Fibroblast of the conjunctiva (primary cell): ENCODE measurements around the gene ASTE1.
A peak's percentile ranks its signal among the peaks of the same experiment; 100 is the strongest.
"Not testable (repeated sequence)": the region's sequence is repeated elsewhere in the genome, so short reads cannot be mapped to it uniquely, and the experiment has no call there.

Experiments
- DNase-seq: peaks from one replicate; pipeline ENCODE4 v3.0.0-alpha.2; 2010; ENCODE audit warnings: low read depth

The ASTE1 gene, protein sequence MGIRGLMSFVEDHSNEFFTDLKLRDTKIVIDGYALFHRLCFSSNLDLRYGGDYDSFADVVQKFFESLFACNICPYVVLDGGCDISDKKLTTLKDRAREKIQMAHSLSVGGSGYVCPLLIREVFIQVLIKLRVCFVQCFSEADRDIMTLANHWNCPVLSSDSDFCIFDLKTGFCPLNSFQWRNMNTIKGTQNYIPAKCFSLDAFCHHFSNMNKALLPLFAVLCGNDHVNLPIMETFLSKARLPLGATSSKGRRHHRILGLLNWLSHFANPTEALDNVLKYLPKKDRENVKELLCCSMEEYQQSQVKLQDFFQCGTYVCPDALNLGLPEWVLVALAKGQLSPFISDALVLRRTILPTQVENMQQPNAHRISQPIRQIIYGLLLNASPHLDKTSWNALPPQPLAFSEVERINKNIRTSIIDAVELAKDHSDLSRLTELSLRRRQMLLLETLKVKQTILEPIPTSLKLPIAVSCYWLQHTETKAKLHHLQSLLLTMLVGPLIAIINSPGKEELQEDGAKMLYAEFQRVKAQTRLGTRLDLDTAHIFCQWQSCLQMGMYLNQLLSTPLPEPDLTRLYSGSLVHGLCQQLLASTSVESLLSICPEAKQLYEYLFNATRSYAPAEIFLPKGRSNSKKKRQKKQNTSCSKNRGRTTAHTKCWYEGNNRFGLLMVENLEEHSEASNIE

GRCh38 chr3:131026321-131027151 lies at the start of gene ASTE1, which contains the start of gene NEK11:
Gene ASTE1, minus strand, starts transcription at chr3:131026825. Its CDS starts 1,519 bp downstream, at chr3:131025306.
Gene NEK11, plus strand, starts transcription at chr3:131026877. Its CDS starts 2,832 bp downstream, at chr3:131029709.
- peak; percentile 71 for DNase-seq

DNA sequence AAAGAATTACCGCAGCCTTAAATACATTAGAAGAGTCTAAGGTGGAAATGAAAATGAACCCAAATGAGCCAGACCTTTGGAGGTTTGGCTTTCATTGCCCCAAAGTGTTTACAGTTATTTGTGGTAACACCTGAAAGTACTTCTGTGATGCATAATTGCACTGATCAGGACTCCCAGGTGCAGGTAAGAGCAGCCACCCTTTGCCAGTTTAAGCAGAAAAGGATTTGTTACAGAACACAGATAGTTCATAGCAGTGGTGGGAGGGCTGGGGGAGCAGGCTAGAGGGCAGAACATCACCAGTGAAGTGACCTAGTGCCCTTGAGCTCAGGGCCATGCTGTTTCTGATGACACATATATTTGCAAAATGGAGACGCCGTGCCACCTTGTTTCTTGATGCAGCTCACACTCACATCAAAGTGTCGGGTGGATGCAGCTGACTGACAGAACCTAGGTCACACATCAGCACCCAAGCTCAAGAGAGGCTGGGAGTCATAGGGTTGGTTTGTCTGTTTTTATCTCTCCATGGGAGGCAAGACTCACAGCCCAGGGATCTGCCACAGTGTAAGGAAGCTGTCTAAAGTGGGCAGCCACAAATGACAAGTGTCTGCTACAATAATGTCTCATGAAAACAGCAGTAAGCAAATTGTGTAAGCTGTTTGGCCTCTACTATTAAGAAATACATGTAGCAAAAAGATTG lies 49.2 kb upstream of the ASTE1 start:
- no peak for DNase-seq

- DNase-seq: no peak
Observed at GRCh38 chr3:131072845-131073244, 46.2 kb upstream of the ASTE1 start.

- no peak for DNase-seq
Observed at GRCh38 chr3:131072099-131072559, 45.5 kb upstream of the ASTE1 start.

- no peak for DNase-seq
Observed at GRCh38 chr3:131067983-131068382, 41.4 kb upstream of the ASTE1 start.

DNA sequence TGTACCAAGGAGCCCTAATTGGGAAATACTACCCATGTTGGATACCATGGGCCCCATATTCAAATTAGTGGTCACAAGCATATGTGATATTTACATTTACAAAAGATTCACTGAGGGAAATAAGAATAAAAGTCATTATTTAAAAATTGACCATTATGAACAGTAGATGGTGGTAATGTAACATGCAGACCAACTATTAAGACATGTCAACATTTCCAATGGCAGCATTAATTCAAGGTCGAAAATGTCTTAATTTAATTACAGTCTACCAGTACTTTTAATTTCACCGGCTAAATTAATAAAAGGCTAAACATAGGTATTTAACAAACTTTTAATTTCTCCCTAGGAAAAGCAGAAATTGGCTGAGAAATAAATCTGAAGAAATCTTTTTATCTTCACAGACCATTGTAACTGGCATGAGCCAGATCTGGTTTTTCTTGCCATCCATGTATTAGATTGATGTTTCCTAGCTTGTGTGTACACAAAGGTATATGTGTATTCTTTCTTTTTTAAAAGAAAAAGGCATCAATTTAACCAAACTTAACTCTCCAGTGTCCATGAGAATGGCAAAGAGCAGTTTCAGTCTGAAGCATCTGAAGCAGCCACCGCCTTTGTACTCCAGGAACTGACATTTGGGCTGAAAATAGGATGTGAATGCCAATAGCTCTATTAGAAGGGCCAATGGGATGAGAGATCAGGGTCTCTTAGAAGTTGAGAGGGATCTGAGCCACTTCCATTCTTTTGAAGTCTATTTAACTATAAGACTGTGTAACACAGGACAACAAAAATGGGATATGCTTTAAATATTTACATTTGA lies 26.6 kb upstream of the ASTE1 start:
- DNase-seq: no peak

DNA sequence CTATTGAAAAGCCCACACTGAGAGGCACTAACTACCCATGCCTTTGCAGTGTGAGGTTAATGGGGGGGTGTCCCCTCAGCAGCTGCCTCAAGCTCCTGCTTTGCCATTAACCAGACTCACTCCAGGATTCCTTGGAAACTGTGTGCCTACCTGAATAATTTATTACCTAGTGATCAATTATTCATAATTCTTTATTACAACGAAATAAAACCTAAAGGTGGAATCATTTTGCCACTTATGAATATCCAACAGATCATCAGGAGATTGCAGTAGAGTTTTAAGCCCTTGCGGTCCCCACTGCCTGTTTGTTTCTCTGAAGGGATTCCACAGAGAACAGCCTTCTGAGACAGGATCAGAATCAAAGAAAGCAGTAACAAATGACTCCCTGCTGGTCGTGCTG lies 23.4 kb upstream of the ASTE1 start:
- no peak for DNase-seq

- DNase-seq: no peak
Observed at GRCh38 chr3:131048030-131048429, 21.4 kb upstream of the ASTE1 start.

DNA sequence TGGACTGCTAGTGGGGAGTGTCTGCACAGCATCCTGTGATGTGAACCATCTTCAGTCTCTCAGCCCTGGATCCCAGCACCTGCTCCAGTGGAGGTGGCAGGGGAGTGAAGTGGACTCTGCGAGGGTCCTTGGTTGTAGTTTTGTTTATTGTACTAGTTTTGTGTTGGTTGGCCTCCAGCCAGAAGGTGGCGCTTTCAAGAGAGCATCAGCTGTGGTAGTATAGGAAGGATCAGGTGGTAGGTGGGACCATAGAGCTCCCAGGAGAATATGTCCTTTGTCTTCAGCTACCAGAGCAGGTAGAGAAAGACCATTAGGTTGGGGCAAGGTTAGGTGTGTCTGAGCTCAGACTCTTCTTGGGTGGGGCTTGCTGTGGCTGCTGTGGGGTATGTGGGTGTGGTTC lies 21.0 kb upstream of the ASTE1 start:
- no peak for DNase-seq

GRCh38 chr3:131042271-131042985 lies 15.8 kb upstream of the ASTE1 start:
- DNase-seq: not testable (repeated sequence)

- no peak for DNase-seq
Observed at GRCh38 chr3:131038326-131038725, 11.7 kb upstream of the ASTE1 start.

- no peak for DNase-seq
Observed at GRCh38 chr3:131036986-131037385, 10.4 kb upstream of the ASTE1 start.

- no peak for DNase-seq
Observed at GRCh38 chr3:131036200-131036816, 9.7 kb upstream of the ASTE1 start.

GRCh38 chr3:131033480-131034080 lies 7.0 kb upstream of the ASTE1 start:
- peak; percentile 32 for DNase-seq

DNA sequence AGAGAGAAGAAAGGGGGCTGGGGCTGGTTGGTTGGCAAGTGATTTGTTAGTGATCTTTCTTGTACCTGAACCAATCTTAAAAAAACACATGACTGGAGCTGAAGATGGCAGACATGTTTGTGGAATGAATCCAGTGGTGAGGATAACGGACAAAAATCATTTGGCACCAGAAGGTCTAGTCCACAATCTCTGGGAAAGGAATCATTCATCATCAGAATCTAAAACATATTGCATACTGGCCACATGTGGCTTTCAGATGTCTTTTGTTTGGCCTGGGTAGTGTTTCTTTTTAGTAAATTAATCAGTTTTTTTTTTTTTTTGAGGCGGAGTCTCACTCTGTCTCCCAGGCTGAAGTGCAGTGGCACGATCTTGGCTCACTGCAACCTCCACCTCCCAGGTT lies 5.0 kb upstream of the ASTE1 start:
- no peak for DNase-seq

GRCh38 chr3:131028844-131029243 lies 2.2 kb upstream of the ASTE1 start:
- DNase-seq: no peak

GRCh38 chr3:131025539-131025938 lies 1.1 kb downstream of the ASTE1 start:
- DNase-seq: no peak

DNA sequence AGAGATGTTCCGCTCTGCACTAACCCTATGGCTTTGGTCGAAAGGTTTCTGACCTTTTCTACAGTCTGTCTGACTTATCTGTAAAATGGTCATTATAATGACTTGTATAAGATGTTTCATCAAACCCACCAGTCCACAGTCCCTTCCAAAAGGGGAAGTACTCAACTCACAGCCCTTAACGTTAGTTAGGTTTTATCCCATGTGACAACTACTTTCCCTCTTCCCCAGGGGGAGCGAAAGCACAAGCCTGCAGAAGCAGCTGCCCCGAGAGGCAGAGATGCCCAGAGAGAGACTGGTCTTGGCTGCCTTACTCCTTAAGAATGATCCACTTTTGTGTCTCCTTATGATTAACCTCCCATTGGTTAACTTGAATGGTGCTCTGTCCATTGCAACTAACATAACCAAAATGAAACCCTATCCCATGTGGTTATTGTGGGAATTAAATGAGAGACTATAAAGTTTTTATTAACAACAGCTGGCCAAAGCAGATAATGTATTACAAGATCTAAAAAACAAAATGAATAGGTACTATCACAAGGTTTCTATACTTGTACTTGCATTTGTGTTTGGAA lies 6.4 kb downstream of the ASTE1 start:
- no peak for DNase-seq

DNA sequence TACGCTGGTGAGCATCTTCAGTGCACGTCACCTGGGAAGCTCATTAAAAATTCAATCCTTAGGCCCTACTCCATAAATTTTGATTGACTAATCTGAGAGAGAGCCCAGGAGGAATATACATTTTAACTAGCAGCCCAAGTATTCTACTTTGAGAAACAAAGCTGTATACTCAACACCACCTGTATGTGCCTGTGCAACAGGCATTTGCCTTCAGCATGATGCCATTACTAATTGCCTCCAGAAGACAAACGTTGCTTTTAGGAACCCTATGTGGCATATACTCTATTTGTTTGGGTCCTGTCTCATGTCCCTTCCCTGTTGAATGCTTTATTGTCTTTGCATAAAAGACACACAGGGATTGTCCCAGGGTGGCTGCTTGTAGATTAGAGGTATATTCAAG lies 7.7 kb downstream of the ASTE1 start:
- no peak for DNase-seq
